HepG2 (cell line): ENCODE measurements around the gene GRAMD4. TPM values are rescaled to one million over a fixed set of nuclear protein-coding genes. Genes with fewer than 3 reads are reported as not detected.

Experiments
- ATAC-seq: fragments of 200-7000 bp; cut with Tn5 transposase; 3 replicates; pipeline ENCODE4 v1.9.1; 2020; ENCODE audit warnings: mild to moderate bottlenecking, moderate library complexity
- BruUV-seq: library from RNA; stranded (reverse); fragments of 400-500 nt; replicated peaks from 2 replicates; lab custom pipeline; 2021; lab: Mats Ljungman, UMichigan
- CTCF ChIA-PET: fragments of 300-600 bp; formaldehyde crosslinking; extraction: SDS; loops from one replicate; lab custom pipeline; 2021; ENCODE audit warnings: low total read pairs, inconsistent platforms, low intra/inter-chr PET ratio; lab: Yijun Ruan, JAX
- POLR2A ChIA-PET: fragments of 350-600 bp; sonication (Branson Sonifier 250); formaldehyde crosslinking; loops from one replicate; lab custom pipeline; 2020; ENCODE audit warnings: antibody characterized with exemption, inconsistent platforms; lab: Yijun Ruan, JAX
- DNase-seq: peaks from one replicate; pipeline ENCODE4 v3.0.0-alpha.2; 2015; ENCODE audit warnings: low spot score
- FAIRE-seq: peaks from 3 replicates; lab custom pipeline; 2011; peaks lifted over from hg19 to GRCh38; lab: Jason Lieb, UNC
- H2AFZ ChIP-seq: one replicate; pipeline ENCODE4 v1.6.1; 2011; ENCODE audit warnings: low read length, inconsistent platforms
- H3K27ac ChIP-seq: fragments of 300-600 bp; 3 replicates; pipeline ENCODE4 v1.8.0; 2011; ENCODE audit warnings: mixed run types, mild to moderate bottlenecking, mixed read lengths, low read length, inconsistent platforms; ENCODE audit not compliant: insufficient read depth; ENCODE audit errors: extremely low read length
- H3K27me3 ChIP-seq, 2 experiments: fragments of 200-600 bp in 1 of 2; 2 replicates in 1 of 2; 3 replicates in 1 of 2; pipeline versions ENCODE4 v1.6.0 to v1.8.0; 2011; ENCODE audit warnings: low read length in 2 of 2, mild to moderate bottlenecking in 2 of 2, moderate library complexity in 2 of 2, inconsistent platforms in 1 of 2; ENCODE audit not compliant: insufficient read depth in 2 of 2, control insufficient read depth in 1 of 2
- H3K36me3 ChIP-seq, 2 experiments: fragments of 200-600 bp in 1 of 2; replicated peaks in 1 of 2; 2 replicates in 1 of 2; 3 replicates in 1 of 2; pipeline versions ENCODE4 v1.5.1 to v1.8.0; 2011; ENCODE audit warnings: low read length in 2 of 2, inconsistent platforms in 1 of 2; ENCODE audit not compliant: insufficient read depth in 2 of 2, control insufficient read depth in 1 of 2
- H3K4me1 ChIP-seq: 2 replicates; pipeline ENCODE4 v1.5.1; 2012; ENCODE audit warnings: low read length, inconsistent platforms; ENCODE audit not compliant: insufficient read depth
- H3K4me2 ChIP-seq: 2 replicates; pipeline ENCODE4 v1.6.0; 2011; ENCODE audit warnings: low read depth, low read length, inconsistent platforms
- H3K4me3 ChIP-seq, 3 experiments: fragments of 200-600 bp in 1 of 3; sonication (generic), shearing (Covaris generic) in 1 of 3; replicated peaks in 1 of 3; 2 replicates each; pipeline ENCODE4 v1.5.1; 2011 to 2016; ENCODE audit warnings: low read length in 3 of 3, inconsistent platforms in 2 of 3, low read depth in 2 of 3, mild to moderate bottlenecking in 2 of 3, control low read depth in 1 of 3, mixed read lengths in 1 of 3; ENCODE audit not compliant: insufficient read depth in 1 of 3
- H3K79me2 ChIP-seq: one replicate; pipeline ENCODE4 v1.6.1; 2011; ENCODE audit warnings: low read length, inconsistent platforms; ENCODE audit not compliant: insufficient read depth
- H3K9ac ChIP-seq: 2 replicates; pipeline ENCODE4 v1.6.0; 2011; ENCODE audit warnings: mild to moderate bottlenecking, low read depth, low read length, inconsistent platforms; ENCODE audit not compliant: insufficient read depth
- H3K9me3 ChIP-seq: 2 replicates; pipeline ENCODE4 v1.5.1; 2012; ENCODE audit warnings: mild to moderate bottlenecking, low read length
- H4K20me1 ChIP-seq: 2 replicates; pipeline ENCODE4 v1.6.0; 2011; ENCODE audit warnings: inconsistent platforms, mild to moderate bottlenecking, low read length, moderate library complexity; ENCODE audit not compliant: insufficient read depth
- CBFB ChIP-seq: sonication (generic); formaldehyde crosslinking; IDR thresholded peaks from 2 replicates; pipeline ENCODE4 v1.4.0; 2020; ENCODE audit warnings: missing genetic modification reagents
- GATA4 ChIP-seq: sonication (generic); IDR thresholded peaks from 2 replicates; pipeline ENCODE4 v1.6.1; 2016; ENCODE audit warnings: antibody characterized with exemption, low read depth, borderline replicate concordance
- MAF1 ChIP-seq: sonication (generic); formaldehyde crosslinking; IDR thresholded peaks from 2 replicates; pipeline ENCODE4 v1.5.0; 2020; ENCODE audit warnings: missing genetic modification reagents, borderline replicate concordance
- MIXL1 ChIP-seq: IDR thresholded peaks from 2 replicates; pipeline ENCODE4 v1.6.1; 2016
- NFE2 ChIP-seq: sonication (generic); formaldehyde crosslinking; IDR thresholded peaks from 2 replicates; pipeline ENCODE4 v1.4.0; 2020; ENCODE audit warnings: missing genetic modification reagents
- SRSF4 ChIP-seq: fragments of 200-400 bp; formaldehyde crosslinking; IDR thresholded peaks from one replicate; pipeline ENCODE4 v1.6.1; 2018; ENCODE audit warnings: mild to moderate bottlenecking, low read depth, low read length, moderate library complexity; ENCODE audit not compliant: poor library complexity, severe bottlenecking
- TAF1 ChIP-seq: sonication (generic); formaldehyde crosslinking; IDR thresholded peaks from 2 replicates; pipeline ENCODE4 v1.4.0; 2020; ENCODE audit warnings: missing genetic modification reagents
- TEAD3 ChIP-seq: optimal IDR thresholded peaks from 2 replicates; pipeline ENCODE3; 2016; ENCODE audit warnings: borderline replicate concordance
- THYN1 ChIP-seq: sonication (generic); formaldehyde crosslinking; IDR thresholded peaks from 2 replicates; pipeline ENCODE4 v1.8.1; 2023; ENCODE audit warnings: low read depth, mild to moderate bottlenecking, moderate library complexity, missing genetic modification reagents, borderline replicate concordance
- ZNF180 ChIP-seq: sonication (generic); formaldehyde crosslinking; IDR thresholded peaks from 2 replicates; pipeline ENCODE4 v1.4.0; 2020; ENCODE audit warnings: low read depth, missing genetic modification reagents, borderline replicate concordance
- ZNF570 ChIP-seq: sonication (generic); formaldehyde crosslinking; IDR thresholded peaks from 2 replicates; pipeline ENCODE4 v1.4.0; 2020; ENCODE audit warnings: mild to moderate bottlenecking, missing genetic modification reagents, borderline replicate concordance
- ZNF678 ChIP-seq: sonication (generic); formaldehyde crosslinking; IDR thresholded peaks from 2 replicates; pipeline ENCODE4 v1.4.0; 2020; ENCODE audit warnings: mild to moderate bottlenecking, missing genetic modification reagents
- ZNF768 ChIP-seq: sonication (generic); formaldehyde crosslinking; IDR thresholded peaks from 2 replicates; pipeline ENCODE4 v1.4.0; 2020; ENCODE audit warnings: missing genetic modification reagents
- WGBS: methylation state at CpG from one replicate; pipeline ENCODE4 v1.1.6; 2017; ENCODE audit warnings: low lambda C conversion rate; 5-methylcytosine and 5-hydroxymethylcytosine counted together
- in situ Hi-C: cut with HindIII; loops from 2 replicates; pipeline ENCODE4 v1.10.0; 2017; ENCODE audit warnings: low pct_unique_long_range_greater_than_20kb; ENCODE audit not compliant: extremely low pct_ligation_motif_present
- intact Hi-C: fragments of 100-400 bp; cut with micrococcal nuclease; formaldehyde crosslinking; loops from one replicate; pipeline ENCODE4 v1.10.0; 2022; ENCODE audit not compliant: unreplicated experiment
- polyA plus RNA-seq, 8 experiments: library from polyadenylated mRNA; depleted of rRNA in 3 of 8; stranded (reverse) in 7 of 8; unstranded in 1 of 8; fragments of >200 nt; fragmentation: Illumina TruSeq in 4 of 8; extraction: Trizol in 4 of 8; gene quantifications; 2 replicates each; pipeline versions ENCODE4 v1.2.1 to v1.2.3, GENCODE V29; 2011 to 2016; ENCODE audit warnings: low read depth in 4 of 8, missing spikeins in 1 of 8, mixed read lengths in 1 of 8; ENCODE audit not compliant: insufficient read depth in 1 of 8
- total RNA-seq, 5 experiments: library from RNA; depleted of rRNA; stranded (reverse); fragments of >200 nt; fragmentation: Illumina TruSeq; extraction: Trizol; gene quantifications; 2 replicates each; pipeline ENCODE4 v1.2.3, GENCODE V29; 2016; ENCODE audit warnings: low read depth in 1 of 5
- TF ChIP-seq, protein P1 (sequence below): sonication (generic); formaldehyde crosslinking; IDR thresholded peaks from 2 replicates; pipeline ENCODE4 v1.9.0; 2021; ENCODE audit warnings: mild to moderate bottlenecking, missing genetic modification reagents
- TF ChIP-seq, protein P2 (sequence below): sonication (generic); IDR thresholded peaks from 2 replicates; pipeline ENCODE4 v1.6.1; 2016; ENCODE audit warnings: low read depth, borderline replicate concordance
- TF ChIP-seq, protein P3 (sequence below): IDR thresholded peaks from 2 replicates; pipeline ENCODE4 v1.6.1; 2016; ENCODE audit warnings: mild to moderate bottlenecking

The GRAMD4 gene
- total and polyA plus RNA-seq, 2 of the 13 experiments (the other 11 are each of a cell fraction or from before 2014, with no cell fraction given): 15.2 to 15.7 TPM

DNA sequence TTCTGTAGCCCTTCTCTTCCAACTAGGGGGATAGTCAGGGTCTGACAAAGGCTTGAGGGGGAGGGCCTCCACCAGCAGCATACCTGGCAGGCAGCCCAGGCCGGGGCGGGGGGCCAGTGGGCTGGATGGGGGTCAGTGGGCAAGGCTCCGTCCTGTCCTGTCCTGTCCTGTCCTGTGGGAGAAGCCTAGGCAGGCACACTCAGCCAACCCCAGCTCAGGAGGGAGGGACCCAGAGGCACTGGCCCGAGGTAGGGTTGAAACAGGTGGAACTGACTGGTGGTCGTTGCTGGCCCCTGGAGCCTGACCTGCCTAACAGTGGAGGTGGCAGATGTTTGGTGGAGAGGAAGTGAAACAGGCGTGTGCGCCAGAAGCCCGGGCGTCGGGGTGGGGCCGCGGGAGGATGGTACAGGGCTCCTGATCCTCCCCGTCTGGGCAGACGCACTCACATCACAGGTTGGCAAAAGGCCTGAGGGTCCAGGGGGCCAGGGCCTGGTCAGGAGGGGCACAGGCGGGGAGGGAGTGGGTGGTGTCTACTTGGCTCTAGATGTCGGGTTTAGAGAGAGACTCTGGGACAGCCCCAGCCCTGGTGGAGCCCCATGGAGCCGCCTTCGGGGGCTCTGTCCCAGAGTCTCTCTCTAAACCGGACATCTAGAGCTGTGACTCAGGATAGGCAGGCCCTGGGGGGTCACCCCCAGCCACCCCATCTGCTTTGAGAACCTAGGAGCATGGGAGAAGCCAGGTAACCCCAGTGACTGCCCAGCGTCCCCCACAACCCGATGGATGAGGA lies 32.5 kb upstream of the GRAMD4 start:
- Histone ChIP-seq H2AFZ (no peak overlapping the region), H3K27me3 (no peaks in the 10 kb centered on the region), H4K20me1 (0 out of 2 replicates have a peak, but pooled peaks cover 2% of the 10 kb centered on the region), H3K36me3 (no peaks in the 10 kb centered on the region), H3K4me2 (no peak overlapping the region), H3K9ac (no peak overlapping the region), H3K4me1 (no peaks in the 10 kb centered on the region), H3K4me3 (no peak overlapping the region), H3K79me2 (peaks cover 4% of the 10 kb centered on the region), H3K9me3 (no peaks in the 10 kb centered on the region), H3K27ac (no peak overlapping the region)
- no peak for DNase-seq
- 92% methylated on average over 11 of the region's 21 CpGs for WGBS
- intact Hi-C loops: no loop called here
- no peak for ATAC-seq
- no peak for FAIRE-seq
- no TSS peak for BruUV-seq
- ChIA-PET CTCF (no interaction called here), POLR2A (no interaction called here)
- in situ Hi-C loops: no loop called here
- TF ChIP-seq, protein P1, sequence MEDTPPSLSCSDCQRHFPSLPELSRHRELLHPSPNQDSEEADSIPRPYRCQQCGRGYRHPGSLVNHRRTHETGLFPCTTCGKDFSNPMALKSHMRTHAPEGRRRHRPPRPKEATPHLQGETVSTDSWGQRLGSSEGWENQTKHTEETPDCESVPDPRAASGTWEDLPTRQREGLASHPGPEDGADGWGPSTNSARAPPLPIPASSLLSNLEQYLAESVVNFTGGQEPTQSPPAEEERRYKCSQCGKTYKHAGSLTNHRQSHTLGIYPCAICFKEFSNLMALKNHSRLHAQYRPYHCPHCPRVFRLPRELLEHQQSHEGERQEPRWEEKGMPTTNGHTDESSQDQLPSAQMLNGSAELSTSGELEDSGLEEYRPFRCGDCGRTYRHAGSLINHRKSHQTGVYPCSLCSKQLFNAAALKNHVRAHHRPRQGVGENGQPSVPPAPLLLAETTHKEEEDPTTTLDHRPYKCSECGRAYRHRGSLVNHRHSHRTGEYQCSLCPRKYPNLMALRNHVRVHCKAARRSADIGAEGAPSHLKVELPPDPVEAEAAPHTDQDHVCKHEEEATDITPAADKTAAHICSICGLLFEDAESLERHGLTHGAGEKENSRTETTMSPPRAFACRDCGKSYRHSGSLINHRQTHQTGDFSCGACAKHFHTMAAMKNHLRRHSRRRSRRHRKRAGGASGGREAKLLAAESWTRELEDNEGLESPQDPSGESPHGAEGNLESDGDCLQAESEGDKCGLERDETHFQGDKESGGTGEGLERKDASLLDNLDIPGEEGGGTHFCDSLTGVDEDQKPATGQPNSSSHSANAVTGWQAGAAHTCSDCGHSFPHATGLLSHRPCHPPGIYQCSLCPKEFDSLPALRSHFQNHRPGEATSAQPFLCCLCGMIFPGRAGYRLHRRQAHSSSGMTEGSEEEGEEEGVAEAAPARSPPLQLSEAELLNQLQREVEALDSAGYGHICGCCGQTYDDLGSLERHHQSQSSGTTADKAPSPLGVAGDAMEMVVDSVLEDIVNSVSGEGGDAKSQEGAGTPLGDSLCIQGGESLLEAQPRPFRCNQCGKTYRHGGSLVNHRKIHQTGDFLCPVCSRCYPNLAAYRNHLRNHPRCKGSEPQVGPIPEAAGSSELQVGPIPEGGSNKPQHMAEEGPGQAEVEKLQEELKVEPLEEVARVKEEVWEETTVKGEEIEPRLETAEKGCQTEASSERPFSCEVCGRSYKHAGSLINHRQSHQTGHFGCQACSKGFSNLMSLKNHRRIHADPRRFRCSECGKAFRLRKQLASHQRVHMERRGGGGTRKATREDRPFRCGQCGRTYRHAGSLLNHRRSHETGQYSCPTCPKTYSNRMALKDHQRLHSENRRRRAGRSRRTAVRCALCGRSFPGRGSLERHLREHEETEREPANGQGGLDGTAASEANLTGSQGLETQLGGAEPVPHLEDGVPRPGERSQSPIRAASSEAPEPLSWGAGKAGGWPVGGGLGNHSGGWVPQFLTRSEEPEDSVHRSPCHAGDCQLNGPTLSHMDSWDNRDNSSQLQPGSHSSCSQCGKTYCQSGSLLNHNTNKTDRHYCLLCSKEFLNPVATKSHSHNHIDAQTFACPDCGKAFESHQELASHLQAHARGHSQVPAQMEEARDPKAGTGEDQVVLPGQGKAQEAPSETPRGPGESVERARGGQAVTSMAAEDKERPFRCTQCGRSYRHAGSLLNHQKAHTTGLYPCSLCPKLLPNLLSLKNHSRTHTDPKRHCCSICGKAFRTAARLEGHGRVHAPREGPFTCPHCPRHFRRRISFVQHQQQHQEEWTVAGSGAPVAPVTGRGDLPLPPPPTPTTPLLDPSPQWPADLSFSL (CRISPR knock-in tag): no peak
- TF ChIP-seq THYN1: no peak
- TF ChIP-seq TAF1 (CRISPR knock-in tag): no peak
- TF ChIP-seq ZNF570: no peak
- TF ChIP-seq, protein P2, sequence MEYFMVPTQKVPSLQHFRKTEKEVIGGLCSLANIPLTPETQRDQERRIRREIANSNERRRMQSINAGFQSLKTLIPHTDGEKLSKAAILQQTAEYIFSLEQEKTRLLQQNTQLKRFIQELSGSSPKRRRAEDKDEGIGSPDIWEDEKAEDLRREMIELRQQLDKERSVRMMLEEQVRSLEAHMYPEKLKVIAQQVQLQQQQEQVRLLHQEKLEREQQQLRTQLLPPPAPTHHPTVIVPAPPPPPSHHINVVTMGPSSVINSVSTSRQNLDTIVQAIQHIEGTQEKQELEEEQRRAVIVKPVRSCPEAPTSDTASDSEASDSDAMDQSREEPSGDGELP: no peak
- no peak for TF ChIP-seq MIXL1 (CRISPR knock-in tag)
- TF ChIP-seq, protein P3, sequence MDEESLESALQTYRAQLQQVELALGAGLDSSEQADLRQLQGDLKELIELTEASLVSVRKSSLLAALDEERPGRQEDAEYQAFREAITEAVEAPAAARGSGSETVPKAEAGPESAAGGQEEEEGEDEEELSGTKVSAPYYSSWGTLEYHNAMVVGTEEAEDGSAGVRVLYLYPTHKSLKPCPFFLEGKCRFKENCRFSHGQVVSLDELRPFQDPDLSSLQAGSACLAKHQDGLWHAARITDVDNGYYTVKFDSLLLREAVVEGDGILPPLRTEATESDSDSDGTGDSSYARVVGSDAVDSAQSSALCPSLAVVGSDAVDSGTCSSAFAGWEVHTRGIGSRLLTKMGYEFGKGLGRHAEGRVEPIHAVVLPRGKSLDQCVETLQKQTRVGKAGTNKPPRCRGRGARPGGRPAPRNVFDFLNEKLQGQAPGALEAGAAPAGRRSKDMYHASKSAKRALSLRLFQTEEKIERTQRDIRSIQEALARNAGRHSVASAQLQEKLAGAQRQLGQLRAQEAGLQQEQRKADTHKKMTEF: no peak
- no peak for TF ChIP-seq NFE2 (CRISPR knock-in tag)
- no peak for TF ChIP-seq GATA4
- TF ChIP-seq ZNF768: no peak
- TF ChIP-seq TEAD3 (CRISPR knock-in tag): no peak
- TF ChIP-seq MAF1 (CRISPR knock-in tag): no peak
- TF ChIP-seq ZNF180 (CRISPR knock-in tag): no peak
- TF ChIP-seq ZNF678 (CRISPR knock-in tag): no peak
- TF ChIP-seq CBFB (CRISPR knock-in tag): no peak
- TF ChIP-seq SRSF4: no peak
